ENCODE results near the gene CRABP1. TPM values are rescaled to one million over a fixed set of nuclear protein-coding genes. Genes with fewer than 3 reads are reported as not detected.
A peak's percentile ranks its signal among the peaks of the same experiment; 100 is the strongest.

Gene CRABP1
- total RNA-seq, 4 donors from 2014 or later, result 2.1 TPM; not detected in 3

- H3K27me3 ChIP-seq, result no peaks in the 10 kb centered on the region
- H3K4me3 ChIP-seq, result no peak overlapping the region
- no peak for TF ChIP-seq POLR2A (IDR thresholded peaks at IDR 0.05)
- no peak for TF ChIP-seq CTCF (IDR thresholded peaks at IDR 0.05)
- H3K9me3 ChIP-seq, result no peaks in the 10 kb centered on the region
- DNase-seq, result no peak
- H3K4me1 ChIP-seq, result peaks cover 0 to 11% (median 2%) of the 10 kb centered on the region in 4 donors
- H3K36me3 ChIP-seq, result no peaks in the 10 kb centered on the region
- H3K27ac ChIP-seq, result no peak overlapping the region
Observed at GRCh38 chr15:78394026-78394425, 53.9 kb downstream of the CRABP1 start.

DNA sequence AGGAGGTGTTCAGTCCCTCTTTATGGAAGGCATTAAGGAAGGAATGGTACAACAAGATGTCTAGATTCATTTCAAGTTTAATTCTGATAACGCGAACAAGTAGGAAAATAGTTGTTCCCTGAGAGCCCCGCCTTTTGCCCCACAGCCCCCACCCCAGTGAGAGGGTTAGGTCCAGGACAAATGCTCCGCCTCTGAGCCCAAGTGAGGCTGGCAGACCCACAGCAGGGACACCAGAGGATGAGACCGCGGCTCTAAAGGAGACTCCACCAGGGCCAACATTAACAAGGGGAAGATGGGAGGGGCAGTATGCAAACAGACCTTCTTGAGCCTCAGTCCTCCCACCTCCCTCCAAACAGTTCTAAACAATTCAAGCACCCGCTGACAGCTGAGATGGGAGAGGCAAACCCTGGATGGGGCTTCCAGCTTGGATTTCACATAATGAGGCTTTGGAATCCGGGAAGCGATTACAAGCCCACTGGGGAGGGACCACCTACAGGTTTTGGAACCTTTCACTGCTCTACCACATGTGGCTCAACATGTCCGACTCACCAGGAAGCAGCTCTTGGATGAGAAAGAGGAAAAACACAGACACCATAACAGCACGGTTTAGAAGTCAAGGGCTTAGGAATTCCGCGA is 54.9 kb downstream of the CRABP1 start:
- Histone ChIP-seq H3K4me3 (no peak overlapping the region), H3K27me3 (no peaks in the 10 kb centered on the region), H3K27ac (no peak overlapping the region), H3K9me3 (no peaks in the 10 kb centered on the region), H3K36me3 (no peaks in the 10 kb centered on the region), H3K4me1 (peaks cover 0 to 11% (median 2%) of the 10 kb centered on the region in 4 donors)
- DNase-seq, result peak in 1 of 3 donors; percentile 0
- no peak for TF ChIP-seq CTCF (IDR thresholded peaks at IDR 0.05)
- TF ChIP-seq POLR2A (IDR thresholded peaks at IDR 0.05), result no peak

DNA sequence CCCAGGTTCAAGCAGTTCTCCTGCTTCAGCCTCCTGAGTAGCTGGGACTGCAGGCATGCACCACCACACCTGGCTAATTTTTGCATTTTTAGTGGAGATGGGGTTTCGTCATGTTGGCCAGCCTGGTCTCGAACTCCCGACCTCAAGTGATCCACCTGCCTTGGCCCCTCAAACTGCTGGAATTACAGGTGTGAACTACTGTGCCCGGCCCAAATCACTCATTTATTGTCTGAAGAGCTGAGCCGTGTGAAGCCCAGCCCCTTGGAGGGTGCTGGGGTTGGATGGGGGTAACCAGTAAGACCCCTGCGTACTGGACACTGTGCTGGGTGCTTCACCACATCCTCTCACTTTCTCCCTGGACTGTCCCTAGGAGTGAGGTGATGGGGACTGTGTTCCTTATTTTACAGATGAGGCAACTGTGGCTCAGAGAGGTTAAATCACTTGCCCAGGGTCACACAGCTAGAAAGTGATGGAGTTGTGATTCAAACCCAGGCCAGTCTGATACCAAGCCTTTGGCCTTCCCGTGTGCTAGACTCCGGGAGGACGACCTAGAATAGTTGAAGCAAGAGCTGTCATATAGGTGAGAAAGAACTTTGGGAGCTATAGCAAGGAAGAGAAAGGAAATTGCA is 56.1 kb downstream of the CRABP1 start:
- Histone ChIP-seq H3K36me3 (no peaks in the 10 kb centered on the region), H3K9me3 (no peaks in the 10 kb centered on the region), H3K27ac (peak overlapping the region in 1 of 4 donors; percentile 64), H3K27me3 (no peaks in the 10 kb centered on the region), H3K4me1 (peaks cover 0 to 11% (median 2%) of the 10 kb centered on the region in 4 donors), H3K4me3 (no peak overlapping the region)
- no peak for TF ChIP-seq CTCF (IDR thresholded peaks at IDR 0.05)
- TF ChIP-seq POLR2A (IDR thresholded peaks at IDR 0.05), result no peak
- DNase-seq, result no peak

DNA sequence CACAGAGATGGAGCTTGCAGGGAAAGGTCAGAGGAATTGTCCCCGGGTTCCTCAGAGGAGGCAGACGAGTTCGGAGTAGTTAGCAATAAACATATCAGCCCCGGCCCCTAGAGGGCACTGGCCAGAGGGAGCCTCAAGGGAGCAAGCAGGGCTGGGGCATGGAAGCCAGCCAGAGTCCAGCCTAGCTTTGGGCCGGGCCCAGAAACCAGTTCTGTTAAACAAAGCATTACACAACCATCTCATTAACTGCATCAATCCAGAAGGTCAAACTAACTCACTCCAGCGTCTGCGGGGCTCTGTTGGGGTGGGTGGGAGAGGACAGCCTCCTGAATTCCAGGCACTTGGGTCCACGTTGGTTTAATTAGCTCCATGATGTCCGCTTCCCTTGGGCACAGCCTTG is 56.8 kb downstream of the CRABP1 start:
- Histone ChIP-seq H3K4me1 (peaks cover 0 to 11% (median 2%) of the 10 kb centered on the region in 4 donors), H3K36me3 (no peaks in the 10 kb centered on the region), H3K27ac (peak overlapping the region in 1 of 4 donors; percentile 64), H3K4me3 (no peak overlapping the region), H3K9me3 (no peaks in the 10 kb centered on the region), H3K27me3 (no peaks in the 10 kb centered on the region)
- TF ChIP-seq CTCF (IDR thresholded peaks at IDR 0.05) (peak in 4 of 6 experiments; percentile 30 to 82 (median 69)), POLR2A (IDR thresholded peaks at IDR 0.05) (no peak)
- DNase-seq, result peak in 2 of 3 donors; percentile 86 to 89

DNA sequence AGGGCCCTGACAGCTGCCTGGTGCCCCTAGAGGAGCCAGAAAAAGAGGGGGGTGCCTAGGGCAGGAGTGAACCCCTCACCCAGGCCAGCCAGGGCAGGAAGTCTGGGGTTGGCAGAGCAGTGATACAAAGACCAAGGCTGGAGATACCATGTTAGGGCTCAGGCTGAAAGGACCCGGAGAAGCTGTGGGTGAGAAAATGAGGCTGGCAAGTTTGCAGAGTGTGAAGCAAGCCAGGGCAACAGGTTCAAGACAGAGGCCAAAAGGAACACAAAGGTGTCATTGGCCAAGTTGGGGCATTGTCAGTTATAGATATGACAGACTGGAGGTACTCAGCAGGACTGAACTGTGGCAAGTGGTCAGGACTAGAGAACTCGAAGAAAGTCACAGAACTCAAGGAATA is 57.2 kb downstream of the CRABP1 start:
- peaks cover 0 to 11% (median 2%) of the 10 kb centered on the region in 4 donors for H3K4me1 ChIP-seq
- H3K27me3 ChIP-seq, result no peaks in the 10 kb centered on the region
- no peak overlapping the region for H3K4me3 ChIP-seq
- no peaks in the 10 kb centered on the region for H3K36me3 ChIP-seq
- no peak for TF ChIP-seq POLR2A (IDR thresholded peaks at IDR 0.05)
- no peak for TF ChIP-seq CTCF (IDR thresholded peaks at IDR 0.05)
- no peaks in the 10 kb centered on the region for H3K9me3 ChIP-seq
- DNase-seq, result no peak
- peak overlapping the region in 1 of 4 donors; percentile 64 for H3K27ac ChIP-seq

Small RNAs within 50 kb of the gene (small RNA-seq; reads per million reads assigned to genes)
- 0 reads per million in 2 donors for gene AC090607.5

Other genes with a start within 250 kb of the CRABP1 start
- 1 to 10 TPM; 3.3 to 7.7 (median 4.6) TPM for gene SH2D7, start 247.8 kb upstream of the CRABP1 start, total RNA-seq
- 10 to 100 TPM; 17.5 to 70.9 (median 21.0) TPM for gene CIB2, start 208.9 kb upstream of the CRABP1 start, total RNA-seq
- 100 to 1,000 TPM; 102 to 175 (median 118) TPM for gene IDH3A, start 191.0 kb upstream of the CRABP1 start, total RNA-seq
- gene ACSBG1, start 105.8 kb upstream of the CRABP1 start, total RNA-seq, result not detected
- gene DNAJA4, start 75.8 kb upstream of the CRABP1 start, total RNA-seq, result 10 to 100 TPM; 25.6 to 48.9 (median 33.5) TPM
- 10 to 100 TPM; 23.7 to 46.2 (median 43.7) TPM for gene SKIC8, start 40.7 kb upstream of the CRABP1 start, total RNA-seq
- gene IREB2, start 97.9 kb downstream of the CRABP1 start, total RNA-seq, result 100 to 1,000 TPM in 1 of 4 donors, 10 to 100 TPM in 3; 41.9 to 193 (median 56.7) TPM
- gene HYKK, start 167.2 kb downstream of the CRABP1 start, total RNA-seq, result 10 to 100 TPM; 12.4 to 32.9 (median 26.8) TPM
- gene PSMA4, start 200.1 kb downstream of the CRABP1 start, total RNA-seq, result 100 to 1,000 TPM in 2 of 4 donors, 10 to 100 TPM in 2; 44.3 to 148 (median 103) TPM
- 1 to 10 TPM in 2 of 4 donors, under 1 TPM in 2; 0.38 to 1.7 (median 0.87) TPM for gene CHRNA5, start 225.2 kb downstream of the CRABP1 start, total RNA-seq

Data from Peyer's patch (tissue), 4 donors.